ENCODE results near the gene TRIP12.
"Not testable (repeated sequence)": the region's sequence is repeated elsewhere in the genome, so short reads cannot be mapped to it uniquely, and the experiment has no call there.

The TRIP12 gene

GRCh38 chr2:229768235-229768634 lies 153.6 kb downstream of the TRIP12 start:
- DNase-seq (ENCODE audit: low read depth) = no peak

GRCh38 chr2:229765721-229766120 lies 156.1 kb downstream of the TRIP12 start:
- DNase-seq (ENCODE audit: low read depth) = no peak

GRCh38 chr2:229761663-229762062 lies 160.1 kb downstream of the TRIP12 start:
- no peak for DNase-seq (ENCODE audit: low read depth)

GRCh38 chr2:229757462-229757861 lies 164.3 kb downstream of the TRIP12 start:
- not testable (repeated sequence) for DNase-seq (ENCODE audit: low read depth)

- no peak for DNase-seq (ENCODE audit: low read depth)
Measured at GRCh38 chr2:229752970-229753729, 168.7 kb downstream of the TRIP12 start.

GRCh38 chr2:229749779-229750178 lies 172.0 kb downstream of the TRIP12 start:
- DNase-seq (ENCODE audit: low read depth) = no peak

- no peak for DNase-seq (ENCODE audit: low read depth)
Measured at GRCh38 chr2:229748950-229749349, 172.9 kb downstream of the TRIP12 start.

GRCh38 chr2:229742691-229743090 lies 179.1 kb downstream of the TRIP12 start:
- not testable (repeated sequence) for DNase-seq (ENCODE audit: low read depth)

- no peak for DNase-seq (ENCODE audit: low read depth)
Measured at GRCh38 chr2:229740279-229740678, 181.5 kb downstream of the TRIP12 start.

- no peak for DNase-seq (ENCODE audit: low read depth)
Measured at GRCh38 chr2:229738024-229738625, 183.7 kb downstream of the TRIP12 start.

GRCh38 chr2:229734410-229734809 lies 187.4 kb downstream of the TRIP12 start:
- DNase-seq (ENCODE audit: low read depth) = no peak

- no peak for DNase-seq (ENCODE audit: low read depth)
Measured at GRCh38 chr2:229733611-229734245, 188.1 kb downstream of the TRIP12 start.

GRCh38 chr2:229732897-229733296 lies 188.9 kb downstream of the TRIP12 start:
- no peak for DNase-seq (ENCODE audit: low read depth)

- DNase-seq (ENCODE audit: low read depth) = no peak
Measured at GRCh38 chr2:229731916-229732315, 189.9 kb downstream of the TRIP12 start.

- DNase-seq (ENCODE audit: low read depth) = no peak
Measured at GRCh38 chr2:229731363-229731762, 190.4 kb downstream of the TRIP12 start.

GRCh38 chr2:229728370-229728769 lies 193.4 kb downstream of the TRIP12 start:
- no peak for DNase-seq (ENCODE audit: low read depth)

- no peak for DNase-seq (ENCODE audit: low read depth)
Measured at GRCh38 chr2:229726643-229727042, 195.2 kb downstream of the TRIP12 start.

GRCh38 chr2:229725716-229726574 lies 195.9 kb downstream of the TRIP12 start:
- no peak for DNase-seq (ENCODE audit: low read depth)

GRCh38 chr2:229723192-229723591 lies 198.6 kb downstream of the TRIP12 start:
- DNase-seq (ENCODE audit: low read depth) = not testable (repeated sequence)

GRCh38 chr2:229719926-229720647 lies 201.7 kb downstream of the TRIP12 start:
- no peak for DNase-seq (ENCODE audit: low read depth)

GRCh38 chr2:229718057-229718456 lies 203.8 kb downstream of the TRIP12 start:
- DNase-seq (ENCODE audit: low read depth) = no peak

Data from stimulated activated CD4-positive, alpha-beta T cell treated with anti-CD3 and anti-CD28 coated beads, Interleukin-2, amount 100 ng/mL, for 4 hours (primary cell).